ENCODE results near the gene ACTR3. TPM values are rescaled to one million over a fixed set of nuclear protein-coding genes. Genes with fewer than 3 reads are reported as not detected.
A peak's percentile ranks its signal among the peaks of the same experiment; 100 is the strongest.

ACTR3 gene
- total RNA-seq, 1 experiment from 2014 or later, result 340 TPM

DNA sequence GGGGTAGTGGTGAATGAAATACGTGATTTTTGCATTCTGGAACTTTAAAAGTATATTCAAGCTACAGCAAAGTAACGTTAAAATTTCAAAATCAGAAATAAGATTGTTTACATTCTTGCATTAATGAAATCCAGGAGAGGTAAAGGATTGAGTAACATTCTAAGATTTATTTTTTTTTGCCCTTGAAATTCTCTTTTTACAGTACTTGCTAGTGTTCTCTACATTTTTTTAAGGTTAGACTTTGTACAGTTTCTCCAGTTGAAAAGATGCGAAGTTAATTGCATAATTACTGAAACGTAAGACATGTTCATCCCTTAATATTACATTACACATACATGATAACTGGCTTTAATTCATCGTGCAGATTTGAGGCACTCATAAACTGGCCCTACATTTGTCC is 74.5 kb downstream of the ACTR3 start:
- TF ChIP-seq, protein P1, sequence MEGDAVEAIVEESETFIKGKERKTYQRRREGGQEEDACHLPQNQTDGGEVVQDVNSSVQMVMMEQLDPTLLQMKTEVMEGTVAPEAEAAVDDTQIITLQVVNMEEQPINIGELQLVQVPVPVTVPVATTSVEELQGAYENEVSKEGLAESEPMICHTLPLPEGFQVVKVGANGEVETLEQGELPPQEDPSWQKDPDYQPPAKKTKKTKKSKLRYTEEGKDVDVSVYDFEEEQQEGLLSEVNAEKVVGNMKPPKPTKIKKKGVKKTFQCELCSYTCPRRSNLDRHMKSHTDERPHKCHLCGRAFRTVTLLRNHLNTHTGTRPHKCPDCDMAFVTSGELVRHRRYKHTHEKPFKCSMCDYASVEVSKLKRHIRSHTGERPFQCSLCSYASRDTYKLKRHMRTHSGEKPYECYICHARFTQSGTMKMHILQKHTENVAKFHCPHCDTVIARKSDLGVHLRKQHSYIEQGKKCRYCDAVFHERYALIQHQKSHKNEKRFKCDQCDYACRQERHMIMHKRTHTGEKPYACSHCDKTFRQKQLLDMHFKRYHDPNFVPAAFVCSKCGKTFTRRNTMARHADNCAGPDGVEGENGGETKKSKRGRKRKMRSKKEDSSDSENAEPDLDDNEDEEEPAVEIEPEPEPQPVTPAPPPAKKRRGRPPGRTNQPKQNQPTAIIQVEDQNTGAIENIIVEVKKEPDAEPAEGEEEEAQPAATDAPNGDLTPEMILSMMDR (IDR thresholded peaks at IDR 0.05; ENCODE audit: insufficient read depth in 1 of 2, low read depth in 1 of 2, low read length in 1 of 2, severe bottlenecking in 1 of 2, unreplicated experiment in 1 of 2), result no peak

DNA sequence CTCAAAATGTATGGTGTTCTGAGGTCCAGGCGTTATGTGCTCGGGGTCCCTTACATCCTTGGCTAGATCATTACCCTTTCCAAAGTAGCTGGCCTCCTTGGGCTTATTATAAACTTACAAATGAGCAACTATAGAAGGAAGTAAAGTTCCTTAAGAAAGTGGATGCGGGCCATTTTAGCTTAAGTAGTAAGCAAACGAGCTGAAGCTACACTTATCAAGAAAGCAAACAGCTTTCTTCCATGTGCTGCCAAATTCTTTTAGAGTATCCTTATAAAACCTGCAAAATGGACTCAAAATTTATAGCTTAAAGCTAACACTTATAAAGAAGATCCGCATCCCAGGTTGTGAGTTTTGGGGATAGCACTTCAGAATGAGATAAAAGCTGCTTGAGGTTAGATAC is 75.3 kb downstream of the ACTR3 start:
- peaks cover 25% of the 10 kb centered on the region for H3K4me1 ChIP-seq
- no TSS peak for BruUV-seq (replicated peaks)
- H3K27me3 ChIP-seq (replicated peaks; ENCODE audit: control insufficient read depth, insufficient read depth, low read length), result no peaks in the 10 kb centered on the region
- TF ChIP-seq, protein P1 (IDR thresholded peaks at IDR 0.05; ENCODE audit: insufficient read depth in 1 of 2, low read depth in 1 of 2, low read length in 1 of 2, severe bottlenecking in 1 of 2, unreplicated experiment in 1 of 2), result no peak
- H3K9me3 ChIP-seq, result no peaks in the 10 kb centered on the region
- POLR2A ChIA-PET, result no interaction called here
- Mint-ChIP-seq H3K4me3 (ENCODE audit: unreplicated experiment) (no peak overlapping the region), H3K27me3 (ENCODE audit: insufficient read depth, unreplicated experiment) (no peaks in the 10 kb centered on the region), H3K9me3 (ENCODE audit: unreplicated experiment) (no peaks in the 10 kb centered on the region), H3K36me3 (ENCODE audit: insufficient read depth, unreplicated experiment) (peaks cover 65% of the 10 kb centered on the region), H3K4me1 (ENCODE audit: low read depth, unreplicated experiment) (peaks cover 25% of the 10 kb centered on the region), H3K27ac (ENCODE audit: unreplicated experiment) (no peak overlapping the region)
- no peak for DNase-seq
- no peaks in the 10 kb centered on the region for H3K36me3 ChIP-seq (ENCODE audit: control insufficient read depth, insufficient read depth, low read length)
- CTCF ChIA-PET, result interaction anchor here (1.0 to 1.9 kb wide), 4 partner anchors 10 to 586 kb away, joined by 3 to 10 read pairs (median 4); no protein-coding TSS in a partner anchor
- H3K4me3 ChIP-seq (ENCODE audit: low read depth, low read length), result no peak overlapping the region
- intact Hi-C loops (cut with micrococcal nuclease; ENCODE audit: unreplicated experiment), result no loop called here

More for the DNA sequence above, 74.5 kb downstream of the ACTR3 start:
- Histone ChIP-seq H3K36me3 (ENCODE audit: control insufficient read depth, insufficient read depth, low read length) (no peaks in the 10 kb centered on the region), H3K4me3 (ENCODE audit: low read depth, low read length) (no peak overlapping the region), H3K4me1 (peaks cover 31% of the 10 kb centered on the region), H3K27me3 (replicated peaks; ENCODE audit: control insufficient read depth, insufficient read depth, low read length) (no peaks in the 10 kb centered on the region), H3K9me3 (no peaks in the 10 kb centered on the region)
- Mint-ChIP-seq H3K9me3 (ENCODE audit: unreplicated experiment) (no peaks in the 10 kb centered on the region), H3K27me3 (ENCODE audit: insufficient read depth, unreplicated experiment) (no peaks in the 10 kb centered on the region), H3K27ac (ENCODE audit: unreplicated experiment) (no peak overlapping the region), H3K36me3 (ENCODE audit: insufficient read depth, unreplicated experiment) (peaks cover 68% of the 10 kb centered on the region), H3K4me1 (ENCODE audit: low read depth, unreplicated experiment) (peaks cover 25% of the 10 kb centered on the region), H3K4me3 (ENCODE audit: unreplicated experiment) (no peak overlapping the region)
- BruUV-seq (replicated peaks), result no TSS peak
- POLR2A ChIA-PET, result no interaction called here
- CTCF ChIA-PET, result no interaction called here
- intact Hi-C loops (cut with micrococcal nuclease; ENCODE audit: unreplicated experiment), result no loop called here
- DNase-seq, result no peak

- Histone ChIP-seq H3K4me1 (peaks cover 21% of the 10 kb centered on the region), H3K4me3 (ENCODE audit: low read depth, low read length) (no peak overlapping the region), H3K36me3 (ENCODE audit: control insufficient read depth, insufficient read depth, low read length) (no peaks in the 10 kb centered on the region), H3K27me3 (replicated peaks; ENCODE audit: control insufficient read depth, insufficient read depth, low read length) (no peaks in the 10 kb centered on the region), H3K9me3 (no peaks in the 10 kb centered on the region)
- Mint-ChIP-seq H3K9me3 (ENCODE audit: unreplicated experiment) (no peaks in the 10 kb centered on the region), H3K36me3 (ENCODE audit: insufficient read depth, unreplicated experiment) (peaks cover 61% of the 10 kb centered on the region), H3K4me1 (ENCODE audit: low read depth, unreplicated experiment) (peaks cover 25% of the 10 kb centered on the region), H3K27me3 (ENCODE audit: insufficient read depth, unreplicated experiment) (no peaks in the 10 kb centered on the region), H3K27ac (ENCODE audit: unreplicated experiment) (no peak overlapping the region), H3K4me3 (ENCODE audit: unreplicated experiment) (no peak overlapping the region)
- ChIA-PET POLR2A (interaction anchor here (0.5 kb wide), 1 partner anchor 172 kb away, joined by 3 read pairs; no protein-coding TSS in a partner anchor), CTCF (interaction anchor here (0.6 to 1.9 kb wide), 5 partner anchors 10 to 586 kb away, joined by 3 to 10 read pairs (median 4); no protein-coding TSS in a partner anchor)
- DNase-seq, result peak; percentile 66 to 72
- intact Hi-C loops (cut with micrococcal nuclease; ENCODE audit: unreplicated experiment), result no loop called here
- TF ChIP-seq, protein P1 (IDR thresholded peaks at IDR 0.05; ENCODE audit: insufficient read depth in 1 of 2, low read depth in 1 of 2, low read length in 1 of 2, severe bottlenecking in 1 of 2, unreplicated experiment in 1 of 2), result peak; percentile 59 to 62
- BruUV-seq (replicated peaks), result no TSS peak
These were observed 75.8 kb downstream of the ACTR3 start for GRCh38 chr2:113965644-113966043.

Data from Caco-2 (cell line).